NB4 (cell line): Measurements from ENCODE around the gene SOX8.

Source experiments
- CTCF ChIP-seq: IDR thresholded peaks from one replicate; pipeline ENCODE4 v1.5.1; 2012; ENCODE audit warnings: low read depth, low read length
- MAX ChIP-seq: IDR thresholded peaks from 2 replicates; pipeline ENCODE4 v1.6.1; 2011; ENCODE audit warnings: low read depth, low read length
- POLR2A ChIP-seq: IDR thresholded peaks from 2 replicates; pipeline ENCODE4 v1.6.1; 2011; ENCODE audit warnings: mild to moderate bottlenecking; ENCODE audit not compliant: insufficient read length; ENCODE audit errors: extremely low read depth

GRCh38 chr16:975291-975690 lies 6.3 kb upstream of the SOX8 start:
- TF ChIP-seq POLR2A (no peak), CTCF (no peak), MAX (no peak)
